ENCODE measurements around the gene DNM2. TPM values are rescaled to one million over a fixed set of nuclear protein-coding genes. Genes with fewer than 3 reads are reported as not detected.
"Not testable (repeated sequence)": the region's sequence is repeated elsewhere in the genome, so short reads cannot be mapped to it uniquely, and the experiment has no call there.

Gene DNM2
- total RNA-seq, 6 experiments from 2014 or later: 54.0 to 86.9 (median 68.3) TPM

DNA sequence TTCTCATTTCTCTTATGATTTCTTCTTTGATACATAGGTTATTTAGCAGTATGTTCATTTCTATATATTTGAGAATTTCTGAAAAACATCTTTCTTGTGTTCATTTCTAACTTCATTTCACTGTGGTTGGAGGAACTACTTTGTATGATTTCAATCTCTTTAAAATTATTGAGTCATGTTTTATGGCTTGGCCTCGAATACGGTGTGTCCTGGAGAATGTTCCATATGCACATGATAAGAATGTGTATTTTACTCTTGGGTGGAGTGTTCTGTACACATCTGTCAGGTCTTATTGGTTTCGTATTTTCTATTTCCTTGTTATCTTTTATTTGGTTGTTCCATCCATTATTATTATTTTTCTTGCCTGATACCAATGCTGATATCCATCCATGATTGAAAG, 22.9 kb downstream of the DNM2 start:
- ATAC-seq (peak in 1 of 4 donors; percentile 16), DNase-seq (no peak)
- Histone ChIP-seq H3K9me3 (no peaks in the 10 kb centered on the region), H3K36me3 (no peaks in the 10 kb centered on the region), H3K4me3 (no peak overlapping the region), H3K27ac (no peak overlapping the region), H3K27me3 (no peaks in the 10 kb centered on the region), H3K4me1 (peaks cover 3 to 26% (median 15%) of the 10 kb centered on the region in 4 donors)
- TF ChIP-seq, protein P1, sequence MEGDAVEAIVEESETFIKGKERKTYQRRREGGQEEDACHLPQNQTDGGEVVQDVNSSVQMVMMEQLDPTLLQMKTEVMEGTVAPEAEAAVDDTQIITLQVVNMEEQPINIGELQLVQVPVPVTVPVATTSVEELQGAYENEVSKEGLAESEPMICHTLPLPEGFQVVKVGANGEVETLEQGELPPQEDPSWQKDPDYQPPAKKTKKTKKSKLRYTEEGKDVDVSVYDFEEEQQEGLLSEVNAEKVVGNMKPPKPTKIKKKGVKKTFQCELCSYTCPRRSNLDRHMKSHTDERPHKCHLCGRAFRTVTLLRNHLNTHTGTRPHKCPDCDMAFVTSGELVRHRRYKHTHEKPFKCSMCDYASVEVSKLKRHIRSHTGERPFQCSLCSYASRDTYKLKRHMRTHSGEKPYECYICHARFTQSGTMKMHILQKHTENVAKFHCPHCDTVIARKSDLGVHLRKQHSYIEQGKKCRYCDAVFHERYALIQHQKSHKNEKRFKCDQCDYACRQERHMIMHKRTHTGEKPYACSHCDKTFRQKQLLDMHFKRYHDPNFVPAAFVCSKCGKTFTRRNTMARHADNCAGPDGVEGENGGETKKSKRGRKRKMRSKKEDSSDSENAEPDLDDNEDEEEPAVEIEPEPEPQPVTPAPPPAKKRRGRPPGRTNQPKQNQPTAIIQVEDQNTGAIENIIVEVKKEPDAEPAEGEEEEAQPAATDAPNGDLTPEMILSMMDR (IDR thresholded peaks at IDR 0.05): no peak
- TF ChIP-seq POLR2A (IDR thresholded peaks at IDR 0.05): no peak
- 53% methylated on average over 3 of the region's 3 CpGs for WGBS (ENCODE audit: insufficient coverage, low coverage, low lambda C conversion rate, missing lambda C conversion rate)
- intact Hi-C loops (cut with DNase I): no loop called here

DNA sequence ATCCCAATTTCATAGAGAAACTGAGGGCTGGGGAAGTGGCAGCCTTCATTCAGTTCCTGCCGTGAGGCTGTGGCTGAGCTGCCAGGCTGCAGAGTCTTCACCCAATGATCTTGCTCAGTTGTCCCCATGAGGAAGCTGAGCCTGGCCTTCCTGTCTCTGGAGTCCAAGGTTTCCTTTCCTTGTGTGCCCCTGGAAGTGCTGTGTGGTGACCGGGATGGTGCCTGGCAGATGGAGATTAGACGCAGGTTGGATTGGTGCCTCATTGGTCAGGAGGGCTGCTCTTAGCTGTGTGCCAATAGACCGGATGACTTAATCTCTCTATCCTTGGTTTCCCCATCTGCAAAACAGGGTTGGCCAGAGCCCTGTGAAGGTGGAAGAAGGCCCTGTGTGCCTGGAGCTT, 24.6 kb downstream of the DNM2 start:
- H3K4me1 ChIP-seq: peaks cover 3 to 41% (median 15%) of the 10 kb centered on the region in 4 donors
- H3K27me3 ChIP-seq: no peaks in the 10 kb centered on the region
- DNase-seq: no peak
- TF ChIP-seq POLR2A (IDR thresholded peaks at IDR 0.05): no peak
- TF ChIP-seq, protein P1 (IDR thresholded peaks at IDR 0.05): no peak
- H3K27ac ChIP-seq: no peak overlapping the region
- H3K4me3 ChIP-seq: no peak overlapping the region
- no peaks in the 10 kb centered on the region for H3K9me3 ChIP-seq
- peak in 3 of 4 donors; percentile 15 to 61 (median 28) for ATAC-seq
- intact Hi-C loops (cut with DNase I): no loop called here
- WGBS (ENCODE audit: insufficient coverage, low coverage, low lambda C conversion rate, missing lambda C conversion rate): 51% methylated on average over 3 of the region's 4 CpGs
- H3K36me3 ChIP-seq: no peaks in the 10 kb centered on the region

DNA sequence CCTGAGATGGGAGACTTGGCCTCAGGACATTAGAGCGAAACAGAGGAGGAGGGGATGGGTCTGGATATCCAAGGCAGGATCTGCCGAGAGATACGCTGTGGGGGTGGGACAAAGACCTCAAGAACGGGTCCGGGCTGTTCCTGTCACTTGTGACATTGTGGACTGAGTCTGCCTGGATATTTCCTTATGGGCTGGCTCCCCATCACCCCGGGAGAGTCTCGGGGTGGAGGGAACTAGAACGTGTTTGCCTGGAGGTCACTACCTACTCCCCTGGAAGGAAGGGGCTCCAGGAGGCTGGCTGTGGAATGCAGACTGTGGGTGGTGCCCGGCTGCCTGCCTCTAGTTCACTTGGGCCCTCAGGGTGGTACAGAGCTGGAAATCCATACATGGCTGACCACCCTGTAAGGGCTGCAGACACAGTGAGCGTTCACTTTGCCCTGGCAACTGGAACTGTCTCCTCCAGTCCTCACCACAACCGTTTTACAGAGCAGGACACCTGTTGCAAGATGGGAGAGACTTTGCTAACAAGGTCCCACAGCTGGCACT, 26.4 kb downstream of the DNM2 start:
- no peaks in the 10 kb centered on the region for H3K9me3 ChIP-seq
- H3K36me3 ChIP-seq: no peaks in the 10 kb centered on the region
- DNase-seq (no peak), ATAC-seq (no peak)
- H3K27me3 ChIP-seq: no peaks in the 10 kb centered on the region
- TF ChIP-seq POLR2A (IDR thresholded peaks at IDR 0.05): no peak
- TF ChIP-seq, protein P1 (IDR thresholded peaks at IDR 0.05): no peak
- peak overlapping the region; percentile 0 to 65 (median 33) for H3K27ac ChIP-seq
- no peak overlapping the region for H3K4me3 ChIP-seq
- 43% methylated on average over 2 of the region's 11 CpGs for WGBS (ENCODE audit: insufficient coverage, low coverage, low lambda C conversion rate, missing lambda C conversion rate)
- peaks cover 3 to 57% (median 21%) of the 10 kb centered on the region in 4 donors for H3K4me1 ChIP-seq
- intact Hi-C loops (cut with DNase I): no loop called here

DNA sequence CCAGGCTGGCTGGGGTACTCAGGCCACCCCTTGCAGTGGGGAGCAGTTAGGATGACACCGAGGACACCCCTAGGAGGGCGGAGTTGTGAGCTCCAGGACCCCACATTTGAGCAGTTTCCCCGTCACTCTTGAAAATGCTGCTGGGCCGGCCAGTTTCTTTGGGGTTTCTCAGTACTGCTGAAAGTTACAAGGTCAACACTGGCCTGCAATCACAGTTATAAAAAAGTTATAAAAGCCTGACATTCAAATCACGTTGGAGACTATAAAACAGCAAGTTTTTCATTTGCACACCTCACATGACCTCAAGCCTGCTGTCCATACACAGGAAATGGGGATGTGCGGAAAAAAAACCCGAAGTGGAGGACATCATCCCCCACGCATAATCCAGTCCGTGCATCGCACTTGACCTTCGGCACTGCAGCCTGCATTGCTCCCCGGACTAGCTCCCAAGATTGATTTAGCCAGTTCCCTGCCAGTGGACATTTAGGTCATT, 27.0 kb downstream of the DNM2 start:
- Histone ChIP-seq H3K27me3 (no peaks in the 10 kb centered on the region), H3K4me3 (no peak overlapping the region), H3K27ac (peak overlapping the region; percentile 47 to 65 (median 49)), H3K36me3 (no peaks in the 10 kb centered on the region), H3K4me1 (peaks cover 3 to 63% (median 26%) of the 10 kb centered on the region in 4 donors), H3K9me3 (no peaks in the 10 kb centered on the region)
- peak; percentile 36 to 77 (median 72) for ATAC-seq
- DNase-seq: peak; percentile 61 to 79 (median 77)
- 18% methylated on average over 9 of the region's 12 CpGs for WGBS (ENCODE audit: insufficient coverage, low coverage, low lambda C conversion rate, missing lambda C conversion rate)
- TF ChIP-seq, protein P1 (IDR thresholded peaks at IDR 0.05): no peak
- TF ChIP-seq POLR2A (IDR thresholded peaks at IDR 0.05): peak; percentile 29
- intact Hi-C loops (cut with DNase I): no loop called here

DNA sequence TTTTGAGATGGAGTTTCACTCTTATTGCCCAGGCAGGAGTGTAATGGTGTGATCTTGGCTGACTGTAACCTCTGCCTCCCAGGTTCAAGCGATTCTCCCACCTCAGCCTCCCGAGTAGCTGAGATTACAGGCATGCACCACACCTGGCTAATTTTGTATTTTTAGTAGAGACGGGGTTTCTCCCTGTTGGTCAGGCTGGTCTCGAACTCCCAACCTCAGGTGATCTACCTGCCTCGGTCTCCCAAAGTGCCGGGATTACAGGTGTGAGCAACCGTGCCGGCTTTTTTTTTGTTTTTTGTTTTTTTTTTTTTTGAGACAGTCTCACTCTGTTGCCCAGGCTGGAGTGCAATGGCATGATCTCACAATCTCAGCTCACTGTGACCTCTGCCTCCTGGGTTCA, 28.6 kb downstream of the DNM2 start:
- peaks cover 3 to 74% (median 33%) of the 10 kb centered on the region in 4 donors for H3K4me1 ChIP-seq
- H3K9me3 ChIP-seq; H3K36me3 ChIP-seq; H3K4me3 ChIP-seq; ATAC-seq; intact Hi-C loops (cut with DNase I); H3K27ac ChIP-seq; DNase-seq; H3K27me3 ChIP-seq: not testable (repeated sequence)
- WGBS (ENCODE audit: insufficient coverage, low coverage, low lambda C conversion rate, missing lambda C conversion rate): 92% methylated on average over 2 of the region's 8 CpGs
